ENCODE results near the gene ZNF557.

DNA sequence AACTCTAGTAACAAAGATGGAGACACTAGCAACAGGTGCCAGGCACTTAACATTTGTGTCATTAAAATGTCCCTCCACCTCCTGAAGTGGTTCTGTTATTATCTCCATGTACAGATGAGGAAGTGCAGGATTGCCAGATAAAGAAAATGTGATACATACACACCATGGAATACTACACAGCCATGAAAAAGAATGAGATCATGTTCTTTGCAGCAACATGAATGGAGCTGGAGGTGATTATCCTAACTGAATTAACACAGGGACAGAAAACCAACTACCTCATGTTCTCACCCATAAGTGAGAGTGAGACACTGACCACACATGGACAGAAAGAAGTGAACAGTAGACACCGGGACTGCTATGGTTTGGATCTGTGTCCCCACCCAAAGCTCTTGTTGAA, 60.5 kb downstream of the ZNF557 start:
- no peak for TF ChIP-seq POLR2A (IDR thresholded peaks at IDR 0.05)
- TF ChIP-seq, protein P1, sequence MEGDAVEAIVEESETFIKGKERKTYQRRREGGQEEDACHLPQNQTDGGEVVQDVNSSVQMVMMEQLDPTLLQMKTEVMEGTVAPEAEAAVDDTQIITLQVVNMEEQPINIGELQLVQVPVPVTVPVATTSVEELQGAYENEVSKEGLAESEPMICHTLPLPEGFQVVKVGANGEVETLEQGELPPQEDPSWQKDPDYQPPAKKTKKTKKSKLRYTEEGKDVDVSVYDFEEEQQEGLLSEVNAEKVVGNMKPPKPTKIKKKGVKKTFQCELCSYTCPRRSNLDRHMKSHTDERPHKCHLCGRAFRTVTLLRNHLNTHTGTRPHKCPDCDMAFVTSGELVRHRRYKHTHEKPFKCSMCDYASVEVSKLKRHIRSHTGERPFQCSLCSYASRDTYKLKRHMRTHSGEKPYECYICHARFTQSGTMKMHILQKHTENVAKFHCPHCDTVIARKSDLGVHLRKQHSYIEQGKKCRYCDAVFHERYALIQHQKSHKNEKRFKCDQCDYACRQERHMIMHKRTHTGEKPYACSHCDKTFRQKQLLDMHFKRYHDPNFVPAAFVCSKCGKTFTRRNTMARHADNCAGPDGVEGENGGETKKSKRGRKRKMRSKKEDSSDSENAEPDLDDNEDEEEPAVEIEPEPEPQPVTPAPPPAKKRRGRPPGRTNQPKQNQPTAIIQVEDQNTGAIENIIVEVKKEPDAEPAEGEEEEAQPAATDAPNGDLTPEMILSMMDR (IDR thresholded peaks at IDR 0.05): no peak

Measured in uterus (tissue), 2 donors.